IMR-90 (cell line): ENCODE data around the gene TEAD4. TPM values are rescaled to one million over a fixed set of nuclear protein-coding genes. Genes with fewer than 3 reads are reported as not detected.

Source experiments
- ATAC-seq: fragments of 200-7000 bp; cut with Tn5 transposase; 2 replicates; pipeline ENCODE4 v1.9.1; 2020; ENCODE audit warnings: low read depth, mild to moderate bottlenecking, moderate library complexity
- BruUV-seq: library from RNA; stranded (reverse); fragments of 400-500 nt; replicated peaks from 2 replicates; lab custom pipeline; 2021; lab: Mats Ljungman, UMichigan
- CTCF ChIA-PET: fragments of 300-600 bp; formaldehyde crosslinking; extraction: SDS; loops from one replicate; lab custom pipeline; 2021; ENCODE audit warnings: antibody characterized with exemption; lab: Yijun Ruan, JAX
- POLR2A ChIA-PET: fragments of 300-600 bp; sonication (Branson Sonifier 250); formaldehyde crosslinking; loops from one replicate; lab custom pipeline; 2022; ENCODE audit warnings: antibody characterized with exemption; ENCODE audit not compliant: unreplicated experiment; lab: Charles Lee
- DNase-seq: peaks from one replicate; pipeline ENCODE4 v3.0.0; 2013
- H2AFZ ChIP-seq: replicated peaks from 2 replicates; pipeline ENCODE3; 2013; ENCODE audit warnings: low read length, mild to moderate bottlenecking; ENCODE audit not compliant: poor library complexity
- H2AK5ac ChIP-seq: 2 replicates; pipeline ENCODE4 v1.6.1; 2013; ENCODE audit warnings: low read depth, low read length, inconsistent platforms
- H2AK9ac ChIP-seq: replicated peaks from 2 replicates; pipeline ENCODE3; 2013; ENCODE audit warnings: mild to moderate bottlenecking, low read depth, low read length, moderate library complexity; ENCODE audit not compliant: poor library complexity
- H2BK120ac ChIP-seq: 2 replicates; pipeline ENCODE4 v1.6.1; 2013; ENCODE audit warnings: low read depth, low read length, inconsistent platforms
- H2BK15ac ChIP-seq: 3 replicates; pipeline ENCODE4 v1.6.1; 2013; ENCODE audit warnings: low read depth, low read length, inconsistent platforms
- H2BK20ac ChIP-seq: 2 replicates; pipeline ENCODE4 v1.6.1; 2013; ENCODE audit warnings: low read depth, mild to moderate bottlenecking, inconsistent platforms, low read length, moderate library complexity
- H2BK5ac ChIP-seq: 2 replicates; pipeline ENCODE4 v1.6.1; 2013; ENCODE audit warnings: mild to moderate bottlenecking, low read depth, low read length, inconsistent platforms; ENCODE audit not compliant: poor library complexity, severe bottlenecking
- H3K14ac ChIP-seq: replicated peaks from 2 replicates; pipeline ENCODE4 v1.6.1; 2013; ENCODE audit warnings: low read depth, low read length, inconsistent platforms
- H3K18ac ChIP-seq: 2 replicates; pipeline ENCODE4 v1.6.1; 2013; ENCODE audit warnings: low read depth, low read length, control low read depth
- H3K23ac ChIP-seq: 2 replicates; pipeline ENCODE4 v1.6.1; 2013; ENCODE audit warnings: low read depth, low read length, inconsistent platforms
- H3K27ac ChIP-seq: 2 replicates; pipeline ENCODE4 v1.5.1; 2013; ENCODE audit warnings: mild to moderate bottlenecking, control low read depth, low read length; ENCODE audit not compliant: insufficient read depth
- H3K27me3 ChIP-seq: 2 replicates; pipeline ENCODE4 v1.6.1; 2013; ENCODE audit warnings: low read length; ENCODE audit not compliant: control insufficient read depth, insufficient read depth
- H3K36me3 ChIP-seq: 2 replicates; pipeline ENCODE4 v1.6.1; 2013; ENCODE audit warnings: low read length, mixed read lengths; ENCODE audit not compliant: control insufficient read depth, insufficient read depth
- H3K4ac ChIP-seq: 2 replicates; pipeline ENCODE4 v1.6.1; 2013; ENCODE audit warnings: low read depth, low read length, inconsistent platforms
- H3K4me1 ChIP-seq: 2 replicates; pipeline ENCODE4 v1.6.1; 2013; ENCODE audit warnings: low read length, mixed read lengths; ENCODE audit not compliant: control insufficient read depth, insufficient read depth
- H3K4me2 ChIP-seq: 2 replicates; pipeline ENCODE4 v1.6.1; 2013; ENCODE audit warnings: low read depth, mild to moderate bottlenecking, control low read depth, low read length, moderate library complexity
- H3K4me3 ChIP-seq: 2 replicates; pipeline ENCODE4 v1.5.1; 2013; ENCODE audit warnings: low read depth, mild to moderate bottlenecking, control low read depth, low read length, moderate library complexity; ENCODE audit not compliant: insufficient read depth
- H3K56ac ChIP-seq: 2 replicates; pipeline ENCODE4 v1.6.1; 2013; ENCODE audit warnings: low read length, inconsistent platforms; ENCODE audit not compliant: insufficient read depth; ENCODE audit errors: extremely low read depth
- H3K79me1 ChIP-seq, 2 experiments: 2 replicates each; pipeline ENCODE4 v1.6.1; 2013; ENCODE audit warnings: low read length in 2 of 2, inconsistent platforms in 1 of 2, low read depth in 1 of 2
- H3K9ac ChIP-seq: 2 replicates; pipeline ENCODE4 v1.6.1; 2013; ENCODE audit warnings: low read depth, low read length, control low read depth
- H3K9me1 ChIP-seq: 2 replicates; pipeline ENCODE4 v1.6.1; 2013; ENCODE audit warnings: low read length, inconsistent platforms; ENCODE audit not compliant: insufficient read depth
- H3K9me3 ChIP-seq: 2 replicates; pipeline ENCODE4 v1.6.1; 2013; ENCODE audit warnings: low read length; ENCODE audit not compliant: control insufficient read depth, insufficient read depth
- H4K20me1 ChIP-seq: 2 replicates; pipeline ENCODE4 v1.6.1; 2013; ENCODE audit warnings: low read length, inconsistent platforms; ENCODE audit not compliant: insufficient read depth
- H4K5ac ChIP-seq: 2 replicates; pipeline ENCODE4 v1.6.1; 2013; ENCODE audit warnings: mild to moderate bottlenecking, low read depth, low read length, control low read depth
- H4K8ac ChIP-seq, 2 experiments: 2 replicates each; pipeline ENCODE4 v1.6.1; 2013; ENCODE audit warnings: low read depth in 2 of 2, low read length in 2 of 2, control low read depth in 1 of 2, inconsistent platforms in 1 of 2
- H4K91ac ChIP-seq: 2 replicates; pipeline ENCODE4 v1.6.1; 2013; ENCODE audit warnings: low read depth, low read length, inconsistent platforms; ENCODE audit not compliant: insufficient read depth
- CHD1 ChIP-seq: IDR thresholded peaks from 2 replicates; pipeline ENCODE4 v1.6.1; 2012; ENCODE audit warnings: low read depth, low read length, improper control_type of control experiment
- CTCF ChIP-seq: conservative IDR thresholded peaks from 2 replicates; pipeline ENCODE4 v1.5.1; 2012; ENCODE audit warnings: mild to moderate bottlenecking, low read depth, low read length, improper control_type of control experiment
- ELK1 ChIP-seq: fragments of 150-350 bp; IDR thresholded peaks from 2 replicates; pipeline ENCODE4 v1.6.1; 2016; ENCODE audit warnings: low read depth, mild to moderate bottlenecking, low read length, moderate library complexity, borderline replicate concordance
- POLR2A ChIP-seq: IDR thresholded peaks from 2 replicates; pipeline ENCODE4 v1.6.1; 2012; ENCODE audit warnings: mild to moderate bottlenecking, low read depth, low read length
- WGBS, 2 experiments: methylation state at CpG; one replicate each; pipeline versions ENCODE4 v1.1.5 to v1.1.7; 2013; ENCODE audit warnings: missing lambda C conversion rate in 2 of 2; ENCODE audit not compliant: insufficient read length in 1 of 2; ENCODE audit errors: extremely low coverage in 2 of 2; 5-methylcytosine and 5-hydroxymethylcytosine counted together
- dilution Hi-C: fragments of 300-500 bp; cut with HindIII; formaldehyde crosslinking; loops from one replicate; pipeline ENCODE4 v1.14.3; 2018; ENCODE audit warnings: low sequenced_read_pairs; ENCODE audit not compliant: unreplicated experiment
- in situ Hi-C: fragments of 300-500 bp; cut with MboI; formaldehyde crosslinking; loops from 3 replicates; pipeline ENCODE4 v1.14.3; 2019; ENCODE audit warnings: low sequenced_read_pairs, inconsistent platforms, mixed read lengths
- intact Hi-C: fragments of 100-400 bp; cut with micrococcal nuclease; formaldehyde crosslinking; loops from 2 replicates; pipeline ENCODE4 v1.10.0; 2022
- polyA plus RNA-seq, 3 experiments: library from polyadenylated mRNA; depleted of rRNA; stranded (reverse); fragments of >200 nt; gene quantifications; 2 replicates each; pipeline ENCODE4 v1.2.3, GENCODE V29; 2012; ENCODE audit warnings: low replicate concordance in 1 of 3
- total RNA-seq: library from RNA; depleted of rRNA; stranded (reverse); fragments of >200 nt; gene quantifications from 2 replicates; pipeline ENCODE4 v1.2.3, GENCODE V29; 2012

Gene TEAD4
- total and polyA plus RNA-seq, 2 of the 4 experiments (the other 2 are of a cell fraction) = 8.8 to 24.9 TPM

- 80% methylated on average over 2 of the region's 11 CpGs; no CpG with 5 or more reads in 1 of the 2 experiments for WGBS, 2 experiments
- H2AK9ac ChIP-seq = no peak overlapping the region
- ATAC-seq = no peak
Measured at GRCh38 chr12:3017281-3017680, 58.1 kb downstream of the TEAD4 start.

More at GRCh38 chr12:3017281-3017680, 58.1 kb downstream of the TEAD4 start:
- DNase-seq = no peak
- no peaks in the 10 kb centered on the region; a peak in 1 of 4 replicates for H3K79me1 ChIP-seq
- no peak overlapping the region for H4K5ac ChIP-seq
- peaks cover 17% of the 10 kb centered on the region for H3K36me3 ChIP-seq
- no peak overlapping the region for H3K4me2 ChIP-seq
- intact Hi-C loops (no loop called here), in situ Hi-C loops (no loop called here), dilution Hi-C loops (no loop called here)
- H4K8ac ChIP-seq = no peak overlapping the region
- H4K20me1 ChIP-seq = no peaks in the 10 kb centered on the region; the same call in 1 of the 2 replicates
- H4K91ac ChIP-seq = no peak overlapping the region
- H3K18ac ChIP-seq = no peak overlapping the region
- no peak overlapping the region for H3K9ac ChIP-seq
- BruUV-seq = no TSS peak
- H3K14ac ChIP-seq = no peak overlapping the region
- no peak overlapping the region for H3K56ac ChIP-seq
- H3K4me1 ChIP-seq = peaks cover 3% of the 10 kb centered on the region
- H2AK5ac ChIP-seq = no peak overlapping the region
- CTCF ChIA-PET = no interaction called here
- no peak overlapping the region for H2BK5ac ChIP-seq
- H3K4ac ChIP-seq = no peak overlapping the region
- no peak overlapping the region for H3K4me3 ChIP-seq
- H2BK120ac ChIP-seq = no peak overlapping the region
- no peak overlapping the region for H2BK15ac ChIP-seq
- no peak overlapping the region for H3K23ac ChIP-seq
- H3K27ac ChIP-seq = no peak overlapping the region
- H3K9me1 ChIP-seq = peaks cover 9% of the 10 kb centered on the region; the same call in 1 of the 2 replicates
- TF ChIP-seq CTCF (no peak), POLR2A (no peak), CHD1 (no peak), ELK1 (no peak)
- H2AFZ ChIP-seq = no peak overlapping the region
- POLR2A ChIA-PET = no interaction called here
- H3K9me3 ChIP-seq = no peaks in the 10 kb centered on the region
- no peak overlapping the region for H2BK20ac ChIP-seq
- H3K27me3 ChIP-seq = no peaks in the 10 kb centered on the region
